Measurements from ENCODE around the gene HERPUD1. TPM values are rescaled to one million over a fixed set of nuclear protein-coding genes. Genes with fewer than 3 reads are reported as not detected.

HERPUD1 gene
- total RNA-seq, 1 experiment from 2014 or later, result 45.2 TPM

DNA sequence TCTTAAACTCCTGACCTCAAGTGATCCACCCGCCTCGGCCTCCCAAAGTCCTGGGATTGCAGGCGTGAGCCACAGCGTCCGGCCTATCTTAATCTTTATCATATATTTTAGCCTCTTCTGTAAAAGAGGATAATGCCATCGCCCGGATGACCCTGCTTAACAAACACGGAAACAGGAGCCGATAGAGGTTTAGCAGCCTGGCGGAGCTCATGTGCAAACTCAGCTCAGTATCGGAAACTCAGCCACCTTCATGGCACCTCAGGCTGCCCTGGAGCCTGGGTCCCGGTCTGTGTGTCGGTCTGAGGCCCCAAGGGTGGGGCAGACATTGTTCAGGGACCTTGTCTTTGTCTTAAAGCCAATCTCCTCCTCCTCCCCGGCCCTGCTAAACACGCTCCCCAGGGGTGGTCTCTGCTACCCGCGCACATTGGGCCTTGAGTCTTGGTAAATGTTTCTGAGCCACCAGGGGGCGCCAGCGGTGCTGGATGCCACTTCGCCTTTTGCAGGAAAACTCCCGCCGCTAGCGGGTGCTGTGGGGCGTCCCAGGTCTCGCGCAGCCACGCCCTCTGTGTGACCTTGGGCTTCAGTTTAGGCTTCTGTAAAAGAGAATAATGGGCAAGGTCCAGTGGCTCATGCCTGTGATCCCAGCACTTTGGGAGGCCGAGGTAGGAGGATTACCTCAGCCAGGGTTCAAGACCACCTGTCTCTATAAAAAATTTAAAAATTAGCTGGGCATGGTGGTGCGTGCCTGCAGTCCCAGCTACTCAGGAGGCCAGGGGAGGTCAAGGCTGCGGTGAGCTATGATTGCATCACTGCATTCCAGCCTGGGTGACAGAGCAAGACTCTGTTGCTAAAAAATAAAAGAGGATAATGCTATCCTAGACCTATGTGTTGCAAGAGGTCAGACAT, 32.6 kb downstream of the HERPUD1 start:
- ChIA-PET CTCF (interaction anchor here (0.6 to 1.1 kb wide), 2 partner anchors 81 to 98 kb away, joined by 3 to 4 read pairs; no protein-coding TSS in a partner anchor), POLR2A (no interaction called here)
- no TSS peak for BruUV-seq (replicated peaks)
- Histone ChIP-seq H3K27ac (ENCODE audit: low read length) (no peak overlapping the region), H3K4me1 (ENCODE audit: control insufficient read depth, insufficient read depth, low read length) (no peaks in the 10 kb centered on the region), H3K27me3 (ENCODE audit: control insufficient read depth, insufficient read depth, low read length) (no peaks in the 10 kb centered on the region), H3K9me3 (ENCODE audit: control insufficient read depth, insufficient read depth, low read depth, low read length) (no peaks in the 10 kb centered on the region), H3K36me3 (ENCODE audit: control insufficient read depth, insufficient read depth, low read length) (no peaks in the 10 kb centered on the region), H3K4me3 (ENCODE audit: low read depth in 2 of 2, low read length in 2 of 2) (no peak overlapping the region)
- DNase-seq (ENCODE audit: low read depth, low spot score) (no peak), ATAC-seq (peak; percentile 81)
- TF ChIP-seq, protein P1, sequence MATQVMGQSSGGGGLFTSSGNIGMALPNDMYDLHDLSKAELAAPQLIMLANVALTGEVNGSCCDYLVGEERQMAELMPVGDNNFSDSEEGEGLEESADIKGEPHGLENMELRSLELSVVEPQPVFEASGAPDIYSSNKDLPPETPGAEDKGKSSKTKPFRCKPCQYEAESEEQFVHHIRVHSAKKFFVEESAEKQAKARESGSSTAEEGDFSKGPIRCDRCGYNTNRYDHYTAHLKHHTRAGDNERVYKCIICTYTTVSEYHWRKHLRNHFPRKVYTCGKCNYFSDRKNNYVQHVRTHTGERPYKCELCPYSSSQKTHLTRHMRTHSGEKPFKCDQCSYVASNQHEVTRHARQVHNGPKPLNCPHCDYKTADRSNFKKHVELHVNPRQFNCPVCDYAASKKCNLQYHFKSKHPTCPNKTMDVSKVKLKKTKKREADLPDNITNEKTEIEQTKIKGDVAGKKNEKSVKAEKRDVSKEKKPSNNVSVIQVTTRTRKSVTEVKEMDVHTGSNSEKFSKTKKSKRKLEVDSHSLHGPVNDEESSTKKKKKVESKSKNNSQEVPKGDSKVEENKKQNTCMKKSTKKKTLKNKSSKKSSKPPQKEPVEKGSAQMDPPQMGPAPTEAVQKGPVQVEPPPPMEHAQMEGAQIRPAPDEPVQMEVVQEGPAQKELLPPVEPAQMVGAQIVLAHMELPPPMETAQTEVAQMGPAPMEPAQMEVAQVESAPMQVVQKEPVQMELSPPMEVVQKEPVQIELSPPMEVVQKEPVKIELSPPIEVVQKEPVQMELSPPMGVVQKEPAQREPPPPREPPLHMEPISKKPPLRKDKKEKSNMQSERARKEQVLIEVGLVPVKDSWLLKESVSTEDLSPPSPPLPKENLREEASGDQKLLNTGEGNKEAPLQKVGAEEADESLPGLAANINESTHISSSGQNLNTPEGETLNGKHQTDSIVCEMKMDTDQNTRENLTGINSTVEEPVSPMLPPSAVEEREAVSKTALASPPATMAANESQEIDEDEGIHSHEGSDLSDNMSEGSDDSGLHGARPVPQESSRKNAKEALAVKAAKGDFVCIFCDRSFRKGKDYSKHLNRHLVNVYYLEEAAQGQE (IDR thresholded peaks at IDR 0.05; ENCODE audit: insufficient read depth in 1 of 2, low read depth in 2 of 2, low read length in 1 of 2), result no peak
- TF ChIP-seq, protein P2, sequence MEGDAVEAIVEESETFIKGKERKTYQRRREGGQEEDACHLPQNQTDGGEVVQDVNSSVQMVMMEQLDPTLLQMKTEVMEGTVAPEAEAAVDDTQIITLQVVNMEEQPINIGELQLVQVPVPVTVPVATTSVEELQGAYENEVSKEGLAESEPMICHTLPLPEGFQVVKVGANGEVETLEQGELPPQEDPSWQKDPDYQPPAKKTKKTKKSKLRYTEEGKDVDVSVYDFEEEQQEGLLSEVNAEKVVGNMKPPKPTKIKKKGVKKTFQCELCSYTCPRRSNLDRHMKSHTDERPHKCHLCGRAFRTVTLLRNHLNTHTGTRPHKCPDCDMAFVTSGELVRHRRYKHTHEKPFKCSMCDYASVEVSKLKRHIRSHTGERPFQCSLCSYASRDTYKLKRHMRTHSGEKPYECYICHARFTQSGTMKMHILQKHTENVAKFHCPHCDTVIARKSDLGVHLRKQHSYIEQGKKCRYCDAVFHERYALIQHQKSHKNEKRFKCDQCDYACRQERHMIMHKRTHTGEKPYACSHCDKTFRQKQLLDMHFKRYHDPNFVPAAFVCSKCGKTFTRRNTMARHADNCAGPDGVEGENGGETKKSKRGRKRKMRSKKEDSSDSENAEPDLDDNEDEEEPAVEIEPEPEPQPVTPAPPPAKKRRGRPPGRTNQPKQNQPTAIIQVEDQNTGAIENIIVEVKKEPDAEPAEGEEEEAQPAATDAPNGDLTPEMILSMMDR (IDR thresholded peaks at IDR 0.05), result peak; percentile 95
- in situ Hi-C loops (cut with HindIII; ENCODE audit: low pct_unique_long_range_greater_than_20kb, low sequenced_read_pairs) (no loop called here), intact Hi-C loops (cut with micrococcal nuclease; ENCODE audit: unreplicated experiment) (loop anchor here (10.0 kb wide), 1 partner anchor 80 kb away; no protein-coding TSS in a partner anchor)

DNA sequence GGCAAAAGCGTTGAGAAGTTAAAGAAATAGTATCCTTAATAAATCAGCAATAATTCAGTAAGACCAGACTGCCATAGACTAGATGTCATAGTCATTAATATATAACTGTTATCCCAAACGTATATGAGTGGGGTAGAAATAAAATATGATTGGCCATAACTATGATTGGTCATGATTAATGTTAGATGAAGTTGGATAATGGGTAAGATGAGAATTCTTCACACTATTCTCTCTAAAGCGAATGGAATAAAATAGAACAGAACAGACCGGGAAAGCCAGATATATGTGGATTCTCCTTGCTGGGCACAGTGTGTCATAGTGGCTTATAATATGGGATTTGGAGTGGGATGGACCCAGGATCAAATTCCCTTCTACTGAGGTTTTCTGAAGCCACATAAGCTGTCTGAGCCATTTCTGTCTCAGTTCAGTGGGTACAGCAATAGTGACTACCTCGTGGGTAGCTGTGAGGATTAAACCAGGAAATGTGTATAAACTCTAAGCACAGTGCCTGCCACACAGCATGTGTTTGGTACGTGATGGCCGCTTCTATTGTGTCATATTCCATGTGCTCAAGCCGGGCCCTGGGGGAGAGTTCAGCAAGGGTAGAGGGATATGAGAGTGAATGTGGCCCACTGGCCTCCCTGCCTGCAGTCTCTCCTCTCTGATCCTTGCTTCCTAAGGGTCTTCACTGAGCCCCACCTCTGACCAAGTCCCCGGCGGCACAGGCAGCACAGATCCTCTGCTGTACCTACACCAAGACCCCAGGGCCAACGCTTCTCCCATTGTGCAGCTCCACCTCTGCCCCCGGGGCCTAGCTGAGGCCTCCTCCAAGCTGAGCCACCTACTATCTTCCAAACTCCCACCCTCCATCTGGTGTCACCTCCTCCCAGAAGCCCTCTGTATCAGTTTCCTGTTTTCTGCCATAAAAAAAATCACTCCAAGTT, 33.5 kb downstream of the HERPUD1 start:
- in situ Hi-C loops (cut with HindIII; ENCODE audit: low pct_unique_long_range_greater_than_20kb, low sequenced_read_pairs) (no loop called here), intact Hi-C loops (cut with micrococcal nuclease; ENCODE audit: unreplicated experiment) (loop anchor here (10.0 kb wide), 1 partner anchor 79 kb away; no protein-coding TSS in a partner anchor)
- no peaks in the 10 kb centered on the region for H3K36me3 ChIP-seq (ENCODE audit: control insufficient read depth, insufficient read depth, low read length)
- ChIA-PET CTCF (no interaction called here), POLR2A (no interaction called here)
- TF ChIP-seq, protein P2 (IDR thresholded peaks at IDR 0.05), result no peak
- TF ChIP-seq, protein P1 (IDR thresholded peaks at IDR 0.05; ENCODE audit: insufficient read depth in 1 of 2, low read depth in 2 of 2, low read length in 1 of 2), result no peak
- no peak for TF ChIP-seq SIN3A (IDR thresholded peaks at IDR 0.05; ENCODE audit: borderline replicate concordance, insufficient read depth, low read depth, low read length)
- TF ChIP-seq POLR2AphosphoS5 (IDR thresholded peaks at IDR 0.05; ENCODE audit: low read depth, low read length), result no peak
- no peak for TF ChIP-seq TCF7L2 (IDR thresholded peaks at IDR 0.05; ENCODE audit: low read depth, low read length)
- H3K4me1 ChIP-seq (ENCODE audit: control insufficient read depth, insufficient read depth, low read length), result no peaks in the 10 kb centered on the region
- H3K4me3 ChIP-seq (ENCODE audit: low read depth in 2 of 2, low read length in 2 of 2), result no peak overlapping the region
- H3K27me3 ChIP-seq (ENCODE audit: control insufficient read depth, insufficient read depth, low read length), result no peaks in the 10 kb centered on the region
- ATAC-seq (no peak), DNase-seq (ENCODE audit: low read depth, low spot score) (no peak)
- BruUV-seq (replicated peaks), result no TSS peak
- H3K27ac ChIP-seq (ENCODE audit: low read length), result no peak overlapping the region
- H3K9me3 ChIP-seq (ENCODE audit: control insufficient read depth, insufficient read depth, low read depth, low read length), result no peaks in the 10 kb centered on the region
